GM13977 (cell line): ENCODE results near the gene PML.

ENCODE experiments used
- DNase-seq: peaks from one replicate; pipeline ENCODE4 v3.0.0; 2012; ENCODE audit warnings: low spot score
- in situ Hi-C: fragments of 300-500 bp; cut with MboI; formaldehyde crosslinking; loops from one replicate; pipeline ENCODE4 v1.12.0; 2022; ENCODE audit warnings: low sequenced_read_pairs, low pct_unique_long_range_greater_than_20kb, mixed read lengths, inconsistent platforms; ENCODE audit not compliant: unreplicated experiment
- TF ChIP-seq, protein P1 (sequence below): IDR thresholded peaks from 2 replicates; pipeline ENCODE4 v1.5.1; 2012; ENCODE audit warnings: mild to moderate bottlenecking, control low read depth; ENCODE audit not compliant: insufficient read depth; ENCODE audit errors: extremely low read depth, missing control alignments

PML gene

DNA sequence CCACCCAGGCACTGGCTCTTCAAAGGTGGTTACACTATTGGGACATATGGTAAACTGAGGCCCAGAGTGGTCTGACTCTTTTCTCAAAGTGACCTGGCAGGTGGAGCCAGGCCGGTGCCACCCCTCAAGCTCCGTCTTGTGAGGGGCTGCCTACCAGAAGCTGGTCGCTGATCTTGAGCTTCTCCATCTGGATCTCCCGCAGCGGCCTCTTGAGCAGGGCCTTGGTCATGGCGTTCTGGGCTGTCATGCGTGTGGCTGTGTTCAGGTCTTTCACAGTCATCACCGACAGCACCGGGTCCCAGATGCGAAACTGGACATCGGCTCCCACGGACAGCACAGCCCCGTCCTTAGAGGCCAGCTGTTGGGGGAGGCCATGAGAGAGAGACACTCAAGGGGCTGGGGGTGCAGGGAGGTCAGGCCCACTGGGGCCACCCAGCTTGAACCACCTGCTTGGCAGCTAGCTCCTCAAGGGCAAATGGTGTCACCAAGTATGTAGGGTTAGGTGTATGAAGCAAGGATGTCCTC lies 6.0 kb upstream of the PML start:
- no peak for DNase-seq
- in situ Hi-C loops = no loop called here
- TF ChIP-seq, protein P1, sequence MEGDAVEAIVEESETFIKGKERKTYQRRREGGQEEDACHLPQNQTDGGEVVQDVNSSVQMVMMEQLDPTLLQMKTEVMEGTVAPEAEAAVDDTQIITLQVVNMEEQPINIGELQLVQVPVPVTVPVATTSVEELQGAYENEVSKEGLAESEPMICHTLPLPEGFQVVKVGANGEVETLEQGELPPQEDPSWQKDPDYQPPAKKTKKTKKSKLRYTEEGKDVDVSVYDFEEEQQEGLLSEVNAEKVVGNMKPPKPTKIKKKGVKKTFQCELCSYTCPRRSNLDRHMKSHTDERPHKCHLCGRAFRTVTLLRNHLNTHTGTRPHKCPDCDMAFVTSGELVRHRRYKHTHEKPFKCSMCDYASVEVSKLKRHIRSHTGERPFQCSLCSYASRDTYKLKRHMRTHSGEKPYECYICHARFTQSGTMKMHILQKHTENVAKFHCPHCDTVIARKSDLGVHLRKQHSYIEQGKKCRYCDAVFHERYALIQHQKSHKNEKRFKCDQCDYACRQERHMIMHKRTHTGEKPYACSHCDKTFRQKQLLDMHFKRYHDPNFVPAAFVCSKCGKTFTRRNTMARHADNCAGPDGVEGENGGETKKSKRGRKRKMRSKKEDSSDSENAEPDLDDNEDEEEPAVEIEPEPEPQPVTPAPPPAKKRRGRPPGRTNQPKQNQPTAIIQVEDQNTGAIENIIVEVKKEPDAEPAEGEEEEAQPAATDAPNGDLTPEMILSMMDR = no peak

DNA sequence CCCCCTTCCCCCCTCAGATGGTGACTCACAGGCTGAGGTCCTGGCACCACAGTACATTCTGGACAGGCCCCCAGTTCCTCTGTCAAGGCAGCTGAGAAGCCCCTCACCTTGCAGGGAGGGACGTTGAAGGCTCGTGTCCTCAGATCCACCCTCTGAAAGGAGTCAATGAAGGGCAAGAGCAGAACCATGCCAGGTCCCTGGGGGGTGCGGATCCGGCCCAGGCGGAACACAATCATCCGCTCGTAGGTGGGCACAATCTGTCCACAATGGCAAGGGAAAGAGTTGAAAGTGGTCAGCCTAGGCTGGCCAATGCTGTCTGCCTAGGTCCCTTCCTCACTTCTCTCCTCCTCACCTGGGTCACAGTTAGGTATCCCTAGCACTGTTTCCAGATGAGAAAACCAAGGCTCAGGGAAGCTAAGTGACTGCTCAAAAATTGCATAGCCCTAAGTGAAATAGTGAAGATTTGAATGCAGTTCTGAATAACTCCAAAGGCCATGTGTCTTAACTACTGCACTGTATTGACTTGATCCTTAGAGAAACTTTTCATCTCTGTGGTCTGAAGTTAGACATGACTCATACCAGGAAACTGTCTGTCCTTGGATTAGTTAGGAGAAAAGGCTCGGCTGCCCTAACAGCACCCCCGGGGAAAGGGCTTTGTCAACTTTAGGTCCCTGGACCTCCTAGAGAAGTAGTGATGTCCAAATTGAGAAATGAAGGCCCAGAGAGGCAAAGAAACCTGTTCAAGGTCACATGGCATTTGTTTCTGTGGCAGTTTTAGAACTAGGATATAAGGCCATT lies 5.3 kb upstream of the PML start:
- TF ChIP-seq, protein P1 = no peak
- in situ Hi-C loops = no loop called here
- DNase-seq = no peak

DNA sequence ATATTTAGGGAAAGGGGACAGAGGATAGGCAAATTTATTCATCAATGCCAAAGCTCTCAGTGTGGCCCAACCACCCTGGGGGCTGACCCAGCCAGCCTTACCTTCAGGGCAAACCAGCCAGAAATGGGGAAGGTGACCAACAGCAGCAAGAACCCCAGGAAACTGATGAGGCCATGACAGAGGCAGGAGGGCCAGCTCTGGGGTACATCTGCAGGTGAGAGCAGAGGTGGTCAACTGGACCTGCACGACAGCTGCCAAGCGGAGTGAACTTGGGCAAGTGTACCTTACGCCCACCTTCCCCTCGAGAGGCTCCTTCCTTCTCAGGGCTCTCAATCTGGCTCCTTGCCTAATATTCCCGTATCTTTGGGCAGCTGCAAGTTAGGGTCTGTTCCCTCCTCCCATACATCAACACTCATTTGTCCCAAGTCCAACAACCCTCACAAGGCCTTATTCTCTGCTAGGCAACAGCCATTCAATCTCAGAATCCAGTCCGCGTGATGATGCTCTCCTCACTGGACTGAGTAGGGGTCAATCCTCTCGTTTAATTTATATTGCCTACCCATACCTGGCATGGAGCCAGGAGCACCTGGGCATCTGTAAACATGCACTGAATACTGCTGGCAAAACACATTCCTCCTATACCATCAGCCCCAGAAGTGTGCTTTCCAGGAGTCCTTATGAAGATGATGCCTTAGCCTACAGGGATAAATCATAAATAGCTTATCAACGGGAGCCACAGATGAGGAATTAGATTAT lies 4.1 kb upstream of the PML start:
- DNase-seq = no peak
- in situ Hi-C loops = no loop called here
- TF ChIP-seq, protein P1 = no peak

DNA sequence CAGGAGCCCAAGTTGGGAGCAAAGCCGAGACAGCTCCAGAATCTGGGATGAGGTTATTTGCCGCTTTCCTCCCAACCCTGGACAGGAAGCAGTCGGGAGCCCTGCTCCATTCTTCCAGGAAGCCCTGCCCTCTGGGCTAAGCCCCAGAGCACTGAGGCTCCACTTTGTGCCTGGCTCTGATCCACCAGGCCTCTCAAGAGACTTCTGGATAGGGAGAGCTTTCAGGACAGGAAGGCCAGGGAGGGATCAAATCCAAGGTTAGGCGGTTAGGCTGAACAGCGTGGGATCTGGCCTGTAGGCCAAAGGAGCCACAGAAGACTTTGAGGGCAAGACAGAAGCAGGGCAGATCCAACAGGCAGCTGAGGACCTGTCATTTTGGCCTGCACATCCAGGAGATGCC lies 3.3 kb upstream of the PML start:
- in situ Hi-C loops = no loop called here
- no peak for DNase-seq
- TF ChIP-seq, protein P1 = no peak

DNA sequence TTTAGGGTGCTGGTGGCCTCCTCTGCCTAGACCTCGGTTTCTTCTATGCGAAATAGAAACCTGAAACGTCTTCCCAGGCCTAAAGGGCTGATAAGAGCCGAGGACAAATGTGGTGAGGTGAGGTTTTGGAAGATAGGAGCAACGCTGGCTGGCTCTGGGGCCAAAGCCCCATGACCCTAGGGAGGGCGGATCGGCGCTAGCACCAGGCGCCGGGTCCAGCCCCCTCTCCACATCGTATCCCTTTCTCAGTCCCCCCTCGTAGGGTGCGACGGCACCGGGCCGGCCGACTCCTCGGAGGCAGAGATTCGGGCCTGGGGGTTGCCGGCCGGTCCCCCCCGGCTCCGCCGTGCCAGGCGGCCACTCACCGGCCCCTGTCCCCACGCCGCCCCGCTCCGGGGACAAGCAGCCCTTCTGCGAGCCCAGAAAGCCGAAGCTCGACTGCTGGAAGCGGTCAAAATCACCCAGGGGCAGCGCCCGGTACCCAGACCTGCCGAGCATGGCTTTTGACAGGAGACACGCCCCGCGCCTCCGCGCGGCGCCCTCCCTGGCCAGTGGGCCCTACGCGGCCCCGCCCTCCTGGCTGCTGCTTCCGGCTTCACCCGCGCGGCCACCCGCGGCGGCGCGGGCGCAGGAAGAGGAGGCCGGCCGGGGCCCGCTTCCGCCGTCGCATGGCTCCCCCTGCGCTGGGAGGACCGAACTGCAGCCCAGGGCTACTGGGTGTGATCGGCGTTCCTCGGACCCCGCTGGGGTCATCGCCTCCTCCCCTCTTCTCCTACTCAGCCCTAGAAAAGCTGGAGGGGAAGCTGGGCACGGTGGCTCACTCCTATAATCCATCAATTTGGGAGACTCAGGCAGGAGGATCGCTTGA lies 2.6 kb upstream of the PML start, which contains the start of gene STOML1:
TSS of gene STOML1 (minus strand) at position 570 of the 868 bp plus-strand sequence. CDS start at position 498, 72 bp downstream.
- peak; percentile 98 for DNase-seq
- in situ Hi-C loops = no loop called here
- TF ChIP-seq, protein P1 = peak; percentile 91

DNA sequence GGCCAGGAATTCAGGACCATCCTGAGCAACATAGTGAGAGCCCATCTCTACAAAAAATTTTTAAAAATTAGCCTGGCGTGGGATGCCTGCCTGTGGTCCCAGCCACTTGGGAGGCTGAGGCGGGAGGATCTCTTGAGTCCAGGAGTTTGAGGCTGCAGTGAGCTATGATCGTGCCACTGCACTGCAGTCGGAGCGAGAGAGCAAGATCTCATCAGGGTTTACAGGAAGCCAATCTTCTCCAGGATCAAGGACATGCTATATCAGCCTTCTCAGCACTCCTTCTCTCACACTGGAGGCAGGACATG lies 2.0 kb upstream of the PML start:
- in situ Hi-C loops = no loop called here
- TF ChIP-seq, protein P1 = no peak
- DNase-seq = no peak
